Dendritic cell treated with granulocyte-macrophage colony-stimulating factor and Interleukin-4, amounts not matched to agents 40 ng/mL and 50 ng/mL, for 4 days (primary cell): ENCODE data around the gene NSG2.
"Not testable (repeated sequence)": the region's sequence is repeated elsewhere in the genome, so short reads cannot be mapped to it uniquely, and the experiment has no call there.

ENCODE experiments used
- H3K27ac Mint-ChIP-seq: one replicate; pipeline ENCODE4 v1.8.0; 2022; ENCODE audit warnings: mild to moderate bottlenecking, mixed read lengths
- H3K27me3 Mint-ChIP-seq: one replicate; pipeline ENCODE4 v1.8.0; 2022; ENCODE audit warnings: mild to moderate bottlenecking, mixed read lengths
- H3K36me3 Mint-ChIP-seq: one replicate; pipeline ENCODE4 v1.8.0; 2022; ENCODE audit warnings: low read depth, mixed read lengths
- H3K4me1 Mint-ChIP-seq: one replicate; pipeline ENCODE4 v1.8.0; 2022; ENCODE audit warnings: low read depth, mixed read lengths
- H3K4me3 Mint-ChIP-seq: one replicate; pipeline ENCODE4 v1.8.0; 2022; ENCODE audit warnings: mild to moderate bottlenecking, moderate library complexity, mixed read lengths
- H3K9me3 Mint-ChIP-seq: one replicate; pipeline ENCODE4 v1.8.0; 2022; ENCODE audit warnings: mixed read lengths
- intact Hi-C: fragments of 100-400 bp; cut with micrococcal nuclease; formaldehyde crosslinking; loops from one replicate; pipeline ENCODE4 v1.15.0; 2022

NSG2 gene

DNA sequence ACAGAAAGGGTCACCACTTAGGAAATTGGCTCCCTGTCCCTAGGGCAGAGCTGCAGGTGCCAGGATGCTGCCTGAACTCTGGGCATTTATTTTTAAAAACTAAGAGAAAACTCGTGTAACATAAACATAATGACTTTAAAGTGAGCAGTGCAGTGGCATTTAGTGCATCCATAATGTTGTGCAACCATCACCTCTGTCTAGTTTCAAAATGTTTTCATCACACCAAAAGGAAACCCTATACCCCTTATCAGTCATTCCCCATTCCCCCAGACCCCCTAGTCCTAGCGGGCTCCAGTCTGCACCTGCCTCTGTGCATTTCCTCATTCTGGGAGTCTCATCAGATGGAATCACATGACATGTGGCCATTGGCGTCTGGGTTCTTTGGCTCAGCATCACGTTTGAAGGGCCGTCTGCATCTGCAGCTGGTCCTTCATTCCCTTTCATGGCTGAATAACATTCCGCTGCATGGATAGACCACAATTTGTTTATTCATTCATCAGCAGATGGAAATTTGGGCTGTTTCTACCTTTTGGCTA is 55.8 kb downstream of the NSG2 start:
- Mint-ChIP-seq H3K4me3 (no peak overlapping the region), H3K4me1 (no peaks in the 10 kb centered on the region), H3K27me3 (peaks cover 2% of the 10 kb centered on the region), H3K9me3 (no peaks in the 10 kb centered on the region), H3K27ac (no peak overlapping the region), H3K36me3 (no peaks in the 10 kb centered on the region)
- intact Hi-C loops, result no loop called here

DNA sequence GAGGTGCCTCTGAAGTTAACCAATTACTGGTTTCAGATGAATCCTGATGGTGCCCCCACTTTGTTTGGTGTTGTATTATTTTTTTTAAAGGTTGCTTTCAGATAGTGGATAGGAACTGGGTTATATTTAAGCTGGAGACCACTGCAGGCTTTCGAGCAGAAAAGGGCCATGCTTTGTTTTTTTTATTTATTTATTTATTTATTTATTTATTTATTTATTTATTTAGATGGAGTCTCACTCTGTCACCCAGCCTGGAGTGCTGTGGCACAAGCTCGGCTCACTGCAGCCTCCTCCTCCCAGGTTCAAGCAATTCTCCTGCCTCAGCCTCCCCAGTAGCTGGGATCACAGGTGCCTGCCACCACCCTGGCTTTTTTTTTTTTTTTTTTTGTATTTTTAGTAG is 57.1 kb downstream of the NSG2 start:
- H3K4me1 Mint-ChIP-seq, intact Hi-C loops, H3K36me3 Mint-ChIP-seq, H3K27ac Mint-ChIP-seq, H3K4me3 Mint-ChIP-seq, H3K9me3 Mint-ChIP-seq, H3K27me3 Mint-ChIP-seq: not testable (repeated sequence)

DNA sequence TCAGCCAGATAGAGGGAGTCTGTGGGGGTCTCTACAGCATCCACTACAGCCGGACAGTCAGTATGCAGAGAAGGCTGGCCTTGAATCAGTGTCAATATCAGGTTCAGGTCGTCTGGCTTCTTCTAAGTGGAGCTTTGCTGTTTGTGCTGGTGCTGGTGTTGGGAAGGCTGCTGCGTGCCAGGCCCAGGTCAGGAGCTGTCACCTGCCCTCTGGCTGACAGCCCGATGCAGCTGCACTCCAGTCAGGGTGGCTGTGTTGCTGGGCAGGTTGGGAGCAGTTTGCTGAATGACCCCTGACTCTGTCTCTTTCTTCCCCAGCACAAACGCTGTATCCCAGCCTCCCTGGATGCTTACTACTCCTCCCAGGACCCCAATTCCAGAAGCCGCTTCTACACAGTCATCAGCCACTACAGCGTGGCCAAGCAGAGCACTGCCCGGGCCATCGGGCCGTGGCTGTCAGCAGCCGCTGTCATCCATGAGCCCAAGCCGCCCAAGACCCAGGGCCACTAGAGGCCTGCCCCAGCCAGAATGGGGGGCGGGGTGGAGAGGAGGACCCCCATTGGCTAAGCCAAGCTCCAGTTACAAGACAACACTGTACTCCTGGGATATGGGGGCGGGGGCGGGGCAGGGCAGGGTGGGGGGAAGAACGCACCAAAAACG is 61.6 kb downstream of the NSG2 start:
- Mint-ChIP-seq H3K36me3 (no peaks in the 10 kb centered on the region), H3K4me3 (no peak overlapping the region), H3K4me1 (no peaks in the 10 kb centered on the region), H3K27ac (no peak overlapping the region), H3K27me3 (no peaks in the 10 kb centered on the region), H3K9me3 (no peaks in the 10 kb centered on the region)
- intact Hi-C loops, result no loop called here

DNA sequence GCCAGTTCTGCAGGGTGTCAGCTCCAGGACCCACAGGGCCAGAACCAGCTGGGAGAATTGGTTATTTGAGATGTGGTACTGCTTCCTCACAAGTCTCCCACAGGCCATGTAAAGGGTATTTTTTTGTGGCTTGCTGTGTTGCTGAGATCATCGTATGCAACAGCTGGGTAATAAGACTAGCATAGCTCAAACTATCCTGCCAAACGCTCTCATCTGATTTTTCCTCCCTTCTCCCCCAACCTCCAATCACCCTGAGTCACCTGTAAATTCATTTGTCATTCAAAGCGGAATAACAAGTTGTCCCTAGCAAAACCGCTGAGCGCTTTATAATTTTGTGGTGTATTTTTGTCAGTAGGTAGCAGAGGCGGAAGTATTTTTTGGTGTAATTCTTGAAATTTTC is 63.2 kb downstream of the NSG2 start:
- Mint-ChIP-seq H3K4me3 (no peak overlapping the region), H3K27me3 (no peaks in the 10 kb centered on the region), H3K27ac (no peak overlapping the region), H3K4me1 (no peaks in the 10 kb centered on the region), H3K36me3 (no peaks in the 10 kb centered on the region), H3K9me3 (no peaks in the 10 kb centered on the region)
- intact Hi-C loops, result no loop called here

DNA sequence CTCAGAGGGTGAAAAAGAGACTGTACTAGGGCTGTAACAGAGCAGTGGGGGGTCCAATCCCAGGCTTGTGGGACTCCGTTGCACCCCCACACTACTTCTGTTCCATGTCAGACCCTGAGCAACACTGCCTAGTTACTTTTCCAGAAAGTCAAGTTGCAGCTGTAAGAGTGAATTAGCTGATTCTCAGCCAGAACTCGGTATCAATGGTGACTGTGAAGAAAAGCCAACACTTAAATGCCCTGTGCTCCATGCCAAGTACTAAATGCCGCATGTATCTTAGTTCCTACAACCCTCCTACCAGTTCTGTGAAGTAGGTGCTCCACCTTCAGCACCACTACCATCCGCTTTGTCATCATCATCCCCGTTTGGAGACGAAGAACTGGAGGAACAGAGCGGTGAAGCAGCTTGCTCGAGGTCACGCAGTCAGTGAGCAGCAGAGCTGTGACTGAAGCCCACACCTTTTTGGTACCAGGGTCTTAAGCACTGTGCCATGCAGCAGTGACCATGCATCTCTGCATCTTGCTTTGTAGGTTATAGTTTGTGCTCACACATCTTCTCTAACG is 64.3 kb downstream of the NSG2 start:
- no peaks in the 10 kb centered on the region for H3K4me1 Mint-ChIP-seq
- H3K9me3 Mint-ChIP-seq, result no peaks in the 10 kb centered on the region
- H3K27ac Mint-ChIP-seq, result no peak overlapping the region
- H3K36me3 Mint-ChIP-seq, result no peaks in the 10 kb centered on the region
- intact Hi-C loops, result no loop called here
- H3K27me3 Mint-ChIP-seq, result no peaks in the 10 kb centered on the region
- H3K4me3 Mint-ChIP-seq, result no peak overlapping the region

DNA sequence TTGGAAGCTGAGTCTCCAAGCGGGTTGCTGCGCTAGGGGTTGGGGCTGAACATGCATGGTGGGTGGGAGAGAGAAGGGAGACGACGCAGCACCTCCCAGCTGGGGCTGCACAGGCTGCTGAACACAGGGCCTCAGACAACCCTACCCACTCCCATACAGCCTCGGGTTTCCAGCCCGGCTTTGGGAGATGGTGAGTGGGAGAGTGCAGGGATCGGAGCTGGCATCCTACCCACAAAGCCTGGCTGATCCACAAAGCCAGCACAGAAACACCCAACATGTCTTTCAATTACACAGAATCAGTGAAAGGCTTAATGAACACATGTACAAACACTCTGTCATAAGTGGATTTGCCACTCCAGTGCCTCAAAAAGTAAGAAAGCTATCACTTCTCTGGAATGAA is 64.8 kb downstream of the NSG2 start:
- H3K4me1 Mint-ChIP-seq, result no peaks in the 10 kb centered on the region
- intact Hi-C loops, result no loop called here
- no peak overlapping the region for H3K4me3 Mint-ChIP-seq
- no peaks in the 10 kb centered on the region for H3K36me3 Mint-ChIP-seq
- no peaks in the 10 kb centered on the region for H3K9me3 Mint-ChIP-seq
- no peaks in the 10 kb centered on the region for H3K27me3 Mint-ChIP-seq
- H3K27ac Mint-ChIP-seq, result no peak overlapping the region

DNA sequence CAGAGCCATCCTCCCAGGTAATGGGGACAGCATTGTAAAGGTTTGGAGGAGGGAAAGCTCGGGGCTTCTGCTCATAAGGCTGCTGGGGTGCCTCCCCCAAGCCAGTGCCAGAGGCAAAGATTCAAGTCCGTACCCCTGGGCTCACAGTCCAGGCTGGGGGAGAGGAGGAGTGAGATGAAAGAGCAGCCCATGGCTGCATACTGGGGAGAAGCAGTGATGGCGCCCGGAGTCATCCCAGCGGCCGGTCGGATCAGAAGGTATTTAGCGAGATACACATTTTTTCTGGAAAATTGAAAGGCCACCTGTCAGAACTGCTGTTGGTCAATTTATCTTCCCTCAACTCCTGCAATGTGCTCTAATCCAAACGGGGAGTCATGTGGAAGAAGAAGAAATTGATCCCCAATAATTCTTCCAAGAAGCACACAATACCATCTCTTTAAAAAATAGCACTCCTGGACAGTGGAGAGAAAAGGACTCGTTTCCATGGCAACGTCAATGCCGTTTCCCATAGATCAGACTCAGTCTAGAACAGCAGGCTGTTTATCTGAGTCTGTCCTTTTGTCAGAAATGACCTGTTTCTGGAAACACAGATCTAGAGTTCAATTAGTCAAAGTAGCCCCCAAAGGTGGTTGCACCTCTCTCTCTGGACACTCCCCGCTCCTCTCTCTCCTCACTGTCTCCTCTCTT is 65.9 kb downstream of the NSG2 start:
- H3K9me3 Mint-ChIP-seq, result no peaks in the 10 kb centered on the region
- H3K36me3 Mint-ChIP-seq, result no peaks in the 10 kb centered on the region
- H3K4me3 Mint-ChIP-seq, result no peak overlapping the region
- no peak overlapping the region for H3K27ac Mint-ChIP-seq
- H3K27me3 Mint-ChIP-seq, result no peaks in the 10 kb centered on the region
- intact Hi-C loops, result no loop called here
- no peaks in the 10 kb centered on the region for H3K4me1 Mint-ChIP-seq

DNA sequence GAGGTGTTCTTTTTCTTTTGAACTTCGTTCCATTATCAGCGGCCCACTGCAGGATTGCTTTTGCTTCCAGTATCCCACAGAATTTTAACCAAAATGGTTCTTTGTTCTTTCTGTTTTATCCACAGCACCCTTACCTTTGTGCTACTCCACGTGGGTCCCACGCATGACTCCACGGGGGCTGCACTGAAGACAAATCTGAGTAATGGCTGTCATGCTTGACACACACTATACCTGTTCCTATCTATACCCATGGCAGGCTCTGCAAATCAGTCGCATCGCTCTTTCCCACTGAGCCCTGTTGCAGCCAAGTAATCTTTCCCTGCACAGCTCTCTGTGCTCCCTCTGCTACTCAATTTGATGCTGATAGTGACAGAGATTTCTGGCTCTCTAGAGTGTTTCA is 69.7 kb downstream of the NSG2 start:
- H3K36me3 Mint-ChIP-seq, result no peaks in the 10 kb centered on the region
- H3K9me3 Mint-ChIP-seq, result peaks cover 9% of the 10 kb centered on the region
- intact Hi-C loops, result no loop called here
- H3K27ac Mint-ChIP-seq, result no peak overlapping the region
- H3K4me1 Mint-ChIP-seq, result no peaks in the 10 kb centered on the region
- H3K27me3 Mint-ChIP-seq, result no peaks in the 10 kb centered on the region
- no peak overlapping the region for H3K4me3 Mint-ChIP-seq

DNA sequence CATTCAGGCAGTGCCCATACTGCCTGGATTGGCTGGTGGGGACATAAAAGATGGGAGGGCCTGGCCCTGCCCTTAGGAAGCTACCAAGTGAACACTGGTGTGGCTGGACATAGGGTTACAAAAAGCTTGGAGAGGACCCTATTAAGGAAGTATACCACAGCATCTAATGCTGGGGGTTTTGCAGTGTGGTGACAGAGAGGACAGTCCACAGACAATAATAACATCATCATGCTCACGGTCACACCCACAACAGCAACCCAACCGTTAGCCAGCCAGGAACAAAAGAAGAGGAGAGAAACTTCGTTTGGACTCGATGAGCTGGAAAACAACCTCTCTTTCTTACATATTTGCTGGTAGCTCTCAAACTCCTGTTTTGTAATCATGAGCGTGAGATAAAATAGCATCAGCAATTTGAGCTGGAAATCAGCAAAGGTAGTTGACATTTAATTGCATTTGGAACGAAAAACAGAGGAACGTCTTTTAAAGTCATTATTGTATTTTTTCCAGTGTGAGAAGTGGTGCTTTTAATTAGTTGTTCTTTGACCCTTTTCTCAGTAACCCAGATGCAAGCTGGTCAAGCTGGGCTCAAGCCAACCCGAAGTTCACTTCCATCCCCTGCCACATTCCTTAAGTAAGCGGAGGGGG is 73.4 kb downstream of the NSG2 start:
- Mint-ChIP-seq H3K4me1 (no peaks in the 10 kb centered on the region), H3K9me3 (peaks cover 9% of the 10 kb centered on the region), H3K36me3 (no peaks in the 10 kb centered on the region), H3K27me3 (no peaks in the 10 kb centered on the region), H3K27ac (no peak overlapping the region), H3K4me3 (no peak overlapping the region)
- intact Hi-C loops, result no loop called here

DNA sequence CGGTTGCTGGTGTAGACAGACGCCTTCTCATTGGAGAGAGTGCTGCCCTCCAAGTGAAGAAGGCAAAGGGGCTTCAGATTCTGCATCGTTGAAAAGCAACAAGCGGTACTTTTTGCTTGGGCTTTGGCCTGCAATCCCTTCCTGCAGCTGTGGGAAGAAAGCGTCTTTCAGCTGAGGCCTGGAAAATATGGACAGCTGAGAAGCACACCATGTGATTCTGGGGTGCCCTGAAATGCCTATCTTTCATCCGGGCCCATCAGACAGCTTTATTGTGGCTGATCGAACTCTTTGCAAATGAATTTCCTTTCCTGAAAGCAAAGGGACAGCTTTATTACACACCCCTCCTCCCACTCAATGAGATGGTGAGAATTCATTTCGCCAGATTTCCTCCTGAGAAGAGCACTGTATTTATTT is 74.0 kb downstream of the NSG2 start:
- H3K27me3 Mint-ChIP-seq, result peaks cover 1% of the 10 kb centered on the region
- H3K9me3 Mint-ChIP-seq, result peaks cover 10% of the 10 kb centered on the region
- H3K27ac Mint-ChIP-seq, result no peak overlapping the region
- H3K36me3 Mint-ChIP-seq, result no peaks in the 10 kb centered on the region
- intact Hi-C loops, result no loop called here
- no peaks in the 10 kb centered on the region for H3K4me1 Mint-ChIP-seq
- no peak overlapping the region for H3K4me3 Mint-ChIP-seq

DNA sequence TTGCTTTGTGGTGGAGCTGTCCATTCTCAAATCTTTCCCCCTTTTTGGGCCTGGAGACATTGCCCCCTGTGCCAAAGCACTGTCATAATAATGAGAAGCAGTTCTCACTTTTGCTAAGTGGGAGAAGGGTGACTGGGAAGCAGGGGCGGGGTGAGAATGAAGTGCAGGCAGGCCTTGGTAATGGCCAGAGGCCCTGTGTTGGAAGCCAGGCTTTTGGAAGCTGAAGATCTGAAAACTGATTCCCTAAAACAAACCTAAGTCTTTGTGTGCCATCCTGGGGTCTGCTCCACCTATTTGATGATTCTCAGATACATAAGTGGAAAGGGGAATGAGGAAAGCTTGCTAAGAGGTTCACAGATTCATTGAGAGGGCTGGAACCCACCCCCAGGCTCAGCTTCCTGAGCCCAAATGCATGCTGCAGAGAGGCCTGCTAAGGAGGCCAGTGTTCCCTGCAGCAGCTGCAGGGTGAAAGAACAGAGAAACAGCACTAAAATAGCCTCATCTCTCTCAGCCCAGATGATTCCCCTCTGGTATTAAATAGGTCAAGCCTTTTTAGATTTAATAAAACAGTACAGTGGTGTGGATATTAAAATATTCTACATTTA is 75.0 kb downstream of the NSG2 start:
- Mint-ChIP-seq H3K4me1 (no peaks in the 10 kb centered on the region), H3K9me3 (peaks cover 20% of the 10 kb centered on the region), H3K27ac (no peak overlapping the region), H3K36me3 (no peaks in the 10 kb centered on the region), H3K4me3 (no peak overlapping the region), H3K27me3 (peaks cover 1% of the 10 kb centered on the region)
- intact Hi-C loops, result no loop called here

DNA sequence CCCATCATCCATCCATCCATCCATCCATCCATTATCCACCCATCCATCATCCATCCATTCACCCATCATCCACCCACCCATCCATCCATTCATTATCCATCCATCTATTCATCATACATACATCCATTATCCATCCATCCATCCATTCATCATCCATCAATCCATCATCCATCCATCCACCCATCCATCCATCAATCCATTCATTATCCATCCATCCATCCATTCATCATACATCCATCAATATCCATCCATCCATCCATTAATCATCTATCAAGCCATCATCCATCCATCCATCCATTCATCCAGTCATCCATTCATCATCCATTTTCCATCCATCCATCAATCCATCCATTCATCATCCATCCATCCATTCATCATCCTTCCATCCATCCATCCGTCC is 89.0 kb downstream of the NSG2 start:
- Mint-ChIP-seq H3K27ac (no peak overlapping the region), H3K27me3 (no peaks in the 10 kb centered on the region), H3K4me1 (no peaks in the 10 kb centered on the region), H3K9me3 (no peaks in the 10 kb centered on the region), H3K36me3 (no peaks in the 10 kb centered on the region), H3K4me3 (no peak overlapping the region)
- intact Hi-C loops, result no loop called here

DNA sequence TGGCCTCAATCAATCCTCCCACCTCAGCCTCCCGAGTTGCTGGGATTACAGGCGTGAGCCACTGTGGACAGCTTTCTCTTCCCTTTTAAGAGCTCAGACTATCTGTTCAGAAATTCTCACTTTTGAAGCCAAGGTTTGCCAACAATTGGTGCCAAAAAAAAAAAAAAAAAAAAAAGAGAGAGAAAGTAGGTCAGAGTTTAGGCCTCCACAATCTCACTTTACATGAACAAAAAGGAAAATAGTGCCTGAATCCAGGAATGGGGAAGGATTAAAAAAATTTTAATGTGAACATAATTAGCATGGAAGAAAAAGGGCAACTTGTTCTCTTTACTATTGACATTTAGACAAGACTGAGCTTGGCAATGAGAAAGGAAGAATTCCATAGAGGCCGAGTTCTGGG is 94.1 kb downstream of the NSG2 start:
- intact Hi-C loops, result no loop called here
- no peaks in the 10 kb centered on the region for H3K36me3 Mint-ChIP-seq
- H3K4me1 Mint-ChIP-seq, result no peaks in the 10 kb centered on the region
- H3K9me3 Mint-ChIP-seq, result no peaks in the 10 kb centered on the region
- no peaks in the 10 kb centered on the region for H3K27me3 Mint-ChIP-seq
- H3K4me3 Mint-ChIP-seq, result no peak overlapping the region
- no peak overlapping the region for H3K27ac Mint-ChIP-seq

DNA sequence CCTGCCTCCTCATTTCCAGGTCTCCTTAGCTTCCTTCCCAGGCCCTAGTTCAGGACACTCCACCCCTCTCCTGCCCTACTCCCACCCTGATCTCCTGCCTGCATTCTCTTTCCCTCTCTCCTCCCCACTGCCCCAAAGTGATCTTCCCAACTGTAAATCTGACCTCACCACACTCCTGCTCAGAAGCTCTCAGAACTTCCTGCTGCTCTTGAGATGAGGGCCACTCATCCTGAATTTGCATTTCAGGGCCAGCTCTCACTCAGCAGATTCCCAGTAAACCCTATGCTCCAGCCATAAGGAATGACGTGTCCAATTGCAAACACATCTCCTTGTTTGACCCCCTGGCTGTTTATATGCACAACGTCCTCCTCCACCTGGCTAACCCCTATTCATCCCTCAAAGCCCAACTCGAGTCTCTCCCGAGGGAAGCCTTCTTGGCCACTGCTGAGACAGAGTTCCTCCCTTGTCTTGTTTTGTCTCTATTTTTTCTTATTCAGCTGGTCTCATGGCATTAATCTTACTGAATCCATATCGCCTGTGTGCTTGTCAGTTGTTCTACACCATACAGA is 95.0 kb downstream of the NSG2 start:
- no peaks in the 10 kb centered on the region for H3K36me3 Mint-ChIP-seq
- H3K27me3 Mint-ChIP-seq, result no peaks in the 10 kb centered on the region
- intact Hi-C loops, result no loop called here
- no peaks in the 10 kb centered on the region for H3K4me1 Mint-ChIP-seq
- H3K9me3 Mint-ChIP-seq, result no peaks in the 10 kb centered on the region
- no peak overlapping the region for H3K4me3 Mint-ChIP-seq
- no peak overlapping the region for H3K27ac Mint-ChIP-seq
